Right ventricle myocardium superior (tissue), 1 donor: ENCODE measurements around the gene COG7. TPM values are rescaled to one million over a fixed set of nuclear protein-coding genes. Genes with fewer than 3 reads are reported as not detected.
A peak's percentile ranks its signal among the peaks of the same experiment; 100 is the strongest.
"Not testable (repeated sequence)": the region's sequence is repeated elsewhere in the genome, so short reads cannot be mapped to it uniquely, and the experiment has no call there.

ENCODE experiments used
- ATAC-seq: fragments of 200-7000 bp; cut with Tn5 transposase; one replicate; pipeline ENCODE4 v1.9.1; 2020; ENCODE audit warnings: mild to moderate bottlenecking; ENCODE audit not compliant: poor library complexity
- DNase-seq: peaks from one replicate; pipeline ENCODE4 v3.0.0-alpha.2; 2020
- intact Hi-C: fragments of 100-400 bp; cut with DNase I; formaldehyde crosslinking; loops from one replicate; pipeline ENCODE4 v1.11.2; 2022
- total RNA-seq: library from RNA; stranded (reverse); fragmentation: NEBNext Ultra II Directional; extraction: Animal tissue kit (Norgen Biotek cat#: 25700); gene quantifications from one replicate; pipeline ENCODE4 v1.2.1, GENCODE V29; 2021
- donor health status: DM: no; HTN: yes; CAD: no; lungs with severe emphysema.

COG7 gene
- total RNA-seq, 1 donor from 2014 or later, result 11.5 TPM

DNA sequence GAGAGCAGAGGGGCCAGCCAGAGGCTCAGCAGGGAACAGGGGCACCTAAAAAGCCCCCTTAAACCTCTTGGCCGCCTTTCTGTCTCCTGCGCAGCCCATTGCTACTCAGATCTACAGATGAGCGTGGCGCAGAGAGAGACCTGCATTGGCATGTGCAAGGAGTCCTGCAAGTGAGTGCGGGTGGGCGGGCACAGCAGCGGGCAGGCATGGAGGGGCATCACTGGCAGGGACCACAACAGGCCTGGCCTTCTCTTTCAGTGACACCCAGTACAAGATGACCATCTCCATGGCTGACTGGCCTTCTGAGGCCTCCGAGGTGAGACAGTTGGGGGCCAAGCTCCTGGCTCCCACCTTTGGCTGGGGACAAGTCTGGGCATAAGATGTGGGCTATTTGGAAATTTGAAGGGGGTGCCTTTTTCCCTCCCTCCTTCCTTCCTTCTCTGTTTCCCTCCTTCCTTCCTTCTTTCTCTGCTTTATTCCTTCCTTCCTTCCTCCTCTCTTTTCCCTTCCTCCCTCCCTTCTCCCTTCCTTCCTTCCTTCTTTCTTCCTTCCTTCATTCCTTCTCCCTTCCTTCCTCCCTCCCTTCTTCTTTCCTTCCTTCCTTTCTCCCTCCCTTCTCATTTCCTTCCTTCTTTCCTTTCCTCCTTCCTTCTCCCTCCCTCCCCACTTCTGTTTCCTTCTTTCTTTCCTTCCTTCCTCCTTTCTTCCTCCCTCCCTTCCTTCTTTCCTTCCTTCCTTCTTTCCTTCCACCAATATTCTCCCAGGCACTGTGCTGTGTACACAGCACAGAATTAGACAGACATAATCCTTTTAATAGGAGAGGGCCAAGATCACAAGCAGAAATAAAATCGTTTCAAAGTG is 75.7 kb downstream of the COG7 start:
- intact Hi-C loops, result no loop called here
- ATAC-seq (no peak), DNase-seq (no peak)

DNA sequence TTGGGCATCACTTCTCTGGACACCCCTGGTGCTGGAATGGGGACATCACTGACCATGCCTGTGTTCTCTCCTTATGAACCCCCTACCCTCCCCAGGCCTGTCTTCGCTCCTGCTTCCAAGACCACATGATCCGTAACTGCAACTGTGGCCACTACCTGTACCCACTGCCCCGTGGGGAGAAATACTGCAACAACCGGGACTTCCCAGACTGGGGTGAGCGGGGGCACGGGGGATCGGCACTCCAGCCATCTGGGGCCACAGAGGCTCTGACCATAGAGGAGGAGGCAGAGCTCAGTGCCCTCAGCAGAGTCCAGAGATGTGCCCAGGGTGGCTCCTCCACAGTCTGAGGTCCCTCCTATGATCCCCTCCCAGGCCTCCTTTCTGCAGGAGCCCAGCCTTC is 77.3 kb downstream of the COG7 start:
- no peak for ATAC-seq
- intact Hi-C loops, result no loop called here
- no peak for DNase-seq

DNA sequence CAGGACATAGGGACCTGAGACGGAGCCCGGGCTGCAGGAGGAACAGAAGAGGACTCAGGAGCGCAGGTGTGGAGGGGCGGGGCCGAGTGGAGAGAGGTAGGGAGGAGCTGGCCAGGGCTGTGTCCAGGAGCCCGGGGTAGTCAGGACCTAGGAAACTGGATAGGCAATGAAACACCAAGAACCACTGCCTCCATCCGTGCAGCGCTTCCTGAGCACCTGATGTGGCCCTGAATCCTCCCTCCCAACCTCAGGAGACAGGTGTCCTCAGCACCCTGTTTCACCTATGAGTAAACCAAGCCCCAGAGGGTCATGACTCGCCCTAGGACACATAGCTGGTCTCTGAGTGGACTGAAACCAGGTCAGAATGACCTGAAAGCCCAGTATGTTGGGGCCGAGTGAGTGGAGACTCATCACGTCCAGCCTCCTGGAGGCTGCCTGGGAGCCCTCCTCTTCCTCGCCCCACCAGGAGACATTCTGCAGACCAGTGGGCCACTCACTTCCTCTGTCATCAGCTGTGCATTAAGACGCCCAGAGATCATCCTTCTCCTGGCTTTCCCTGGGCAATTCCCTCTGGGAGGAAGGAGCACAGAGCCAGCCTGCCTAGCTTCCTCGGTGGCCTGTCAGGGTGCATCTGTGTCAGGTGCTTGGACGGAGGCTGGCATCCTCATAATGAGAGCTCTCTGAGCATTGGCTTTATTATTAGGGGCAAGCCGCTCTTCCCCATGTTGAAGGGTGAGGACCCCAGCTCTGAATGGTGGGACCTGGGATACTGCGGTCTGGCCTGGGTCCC is 78.1 kb downstream of the COG7 start:
- intact Hi-C loops, result no loop called here
- no peak for DNase-seq
- ATAC-seq, result no peak

DNA sequence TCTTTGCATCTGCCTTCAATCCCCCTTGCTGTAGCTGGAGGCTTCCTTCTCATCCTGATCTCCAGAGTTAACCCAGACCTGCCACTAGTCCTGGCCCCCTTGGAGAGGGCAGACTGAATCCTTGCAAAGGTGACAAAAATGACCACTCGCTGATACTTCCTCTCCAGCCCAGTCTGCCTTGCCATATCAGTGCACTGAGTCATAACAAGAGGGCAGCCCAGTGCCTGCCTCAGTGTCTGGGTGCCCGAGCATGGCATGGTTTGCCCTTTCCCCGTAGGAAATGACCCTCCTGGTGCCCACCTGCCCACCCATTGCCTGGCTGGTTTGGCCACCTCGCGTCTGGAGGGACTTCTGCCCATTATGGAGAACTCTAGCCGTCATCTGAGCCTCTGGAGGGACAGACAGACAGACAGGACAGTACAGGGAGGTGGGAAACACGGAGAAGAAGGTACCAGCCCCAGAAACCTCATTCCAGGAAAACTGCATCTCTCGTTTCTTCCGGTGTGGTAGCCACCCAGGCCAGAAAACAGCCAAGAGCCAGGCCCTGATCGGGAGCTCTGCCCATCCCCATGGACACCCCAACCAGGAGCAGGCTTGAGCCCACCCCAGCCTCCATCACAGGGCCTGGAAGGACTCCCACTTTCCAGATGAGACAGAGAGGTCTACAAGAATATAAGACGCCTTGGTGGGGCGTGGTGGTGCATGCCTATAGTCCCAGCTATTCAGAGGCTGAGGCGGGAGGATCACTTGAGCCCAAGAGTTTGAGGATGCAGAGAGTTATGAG is 79.4 kb downstream of the COG7 start:
- DNase-seq (no peak), ATAC-seq (no peak)
- intact Hi-C loops, result no loop called here

DNA sequence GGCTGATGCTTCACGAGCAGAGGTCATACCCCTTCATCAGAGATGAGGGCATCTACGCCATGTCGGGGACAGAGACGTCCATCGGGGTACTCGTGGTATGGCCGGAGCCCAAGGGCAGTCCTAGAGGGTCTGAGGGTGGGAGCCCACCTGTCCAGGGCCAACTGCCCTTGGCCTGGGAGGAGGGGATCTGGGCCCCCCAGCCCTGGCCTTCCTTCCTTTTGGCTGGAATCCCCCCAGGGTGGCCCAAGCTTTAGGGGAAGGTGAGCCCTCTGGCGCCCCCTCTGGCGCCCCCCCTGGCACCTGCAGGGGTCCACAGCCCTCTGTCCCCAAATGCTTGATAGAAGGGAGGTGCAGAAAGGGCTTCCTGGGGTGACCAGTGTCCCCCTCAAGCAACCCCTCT is 81.6 kb downstream of the COG7 start:
- intact Hi-C loops, result no loop called here
- no peak for ATAC-seq

DNA sequence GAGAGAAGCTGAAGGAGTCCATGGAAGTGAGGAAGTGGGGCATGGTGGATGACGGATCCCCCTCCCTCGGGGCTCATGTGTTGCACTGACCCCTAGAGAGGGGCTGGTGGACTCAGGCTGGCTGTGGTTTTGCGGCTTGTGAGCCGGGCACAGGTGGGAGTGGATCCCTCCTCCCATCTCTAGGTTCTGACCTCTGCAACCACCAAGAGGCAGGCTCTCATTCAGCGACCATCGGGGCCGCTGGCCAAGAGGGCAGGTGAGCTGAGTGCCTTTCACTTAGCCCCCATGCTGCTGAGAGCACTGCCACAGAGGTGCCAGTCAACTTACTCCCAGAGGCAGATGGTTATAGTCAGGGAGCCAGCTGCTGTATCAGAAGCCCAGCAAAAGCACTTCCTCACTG is 83.6 kb downstream of the COG7 start:
- intact Hi-C loops, result no loop called here
- ATAC-seq (no peak), DNase-seq (no peak)

More for the DNA sequence above, 81.6 kb downstream of the COG7 start:
- no peak for DNase-seq

DNA sequence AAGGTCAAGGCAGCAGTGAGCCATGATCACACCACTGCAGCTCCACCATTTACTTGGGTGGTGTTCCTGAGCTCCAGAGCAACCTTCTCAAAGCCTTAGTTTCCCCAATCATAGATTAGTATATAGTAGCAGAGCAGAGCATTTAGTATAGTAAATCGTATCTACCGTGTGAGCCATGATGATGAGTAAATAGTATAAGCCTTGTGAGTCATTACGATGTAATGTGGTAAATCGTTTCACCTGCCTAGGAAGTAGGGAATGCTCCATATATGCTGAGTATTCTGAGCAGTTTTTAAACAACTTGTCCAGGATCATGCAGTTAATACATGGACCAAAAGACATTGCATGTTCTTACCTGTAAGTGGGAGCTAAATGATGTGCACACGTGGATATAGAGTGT is 84.5 kb downstream of the COG7 start:
- DNase-seq (no peak), ATAC-seq (no peak)
- intact Hi-C loops, result no loop called here

DNA sequence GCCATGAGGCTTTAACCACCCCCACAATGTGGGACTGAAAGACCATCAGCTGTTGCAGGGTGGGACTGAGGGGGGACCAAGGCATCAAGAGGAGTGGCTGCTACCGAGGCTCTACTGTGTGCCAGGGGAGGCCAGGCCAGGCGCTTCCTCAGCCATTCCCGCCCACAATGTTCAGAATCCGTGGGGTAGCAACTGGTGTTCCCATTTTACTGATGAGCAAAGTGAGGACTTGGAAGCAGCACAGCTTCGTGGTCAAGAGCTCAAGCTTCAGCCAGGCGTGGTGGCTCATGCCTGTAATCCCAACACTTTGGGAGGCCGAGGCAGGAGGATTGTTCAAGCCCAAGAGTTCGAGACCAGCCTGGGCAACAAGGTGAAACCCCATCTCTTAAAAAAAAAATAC is 85.0 kb downstream of the COG7 start:
- ATAC-seq (no peak), DNase-seq (no peak)
- intact Hi-C loops, result no loop called here

DNA sequence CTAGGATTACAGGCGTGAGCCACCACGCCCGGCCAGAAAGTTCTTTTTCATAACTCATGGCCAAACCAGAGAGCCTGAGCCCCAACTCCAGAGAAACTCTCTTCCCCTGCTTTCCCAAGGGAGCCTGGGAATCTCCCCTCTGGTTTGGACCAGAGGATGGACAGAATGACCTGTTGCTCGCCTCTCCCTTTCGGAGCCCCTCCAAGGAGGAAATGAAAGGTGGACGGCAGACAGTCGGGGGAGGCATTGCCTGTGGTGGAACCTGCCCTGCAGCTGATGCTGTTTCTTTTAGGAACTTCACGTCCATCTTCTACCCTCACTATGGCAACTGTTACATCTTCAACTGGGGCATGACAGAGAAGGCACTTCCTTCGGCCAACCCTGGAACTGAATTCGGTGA is 85.4 kb downstream of the COG7 start:
- ATAC-seq, result no peak

DNA sequence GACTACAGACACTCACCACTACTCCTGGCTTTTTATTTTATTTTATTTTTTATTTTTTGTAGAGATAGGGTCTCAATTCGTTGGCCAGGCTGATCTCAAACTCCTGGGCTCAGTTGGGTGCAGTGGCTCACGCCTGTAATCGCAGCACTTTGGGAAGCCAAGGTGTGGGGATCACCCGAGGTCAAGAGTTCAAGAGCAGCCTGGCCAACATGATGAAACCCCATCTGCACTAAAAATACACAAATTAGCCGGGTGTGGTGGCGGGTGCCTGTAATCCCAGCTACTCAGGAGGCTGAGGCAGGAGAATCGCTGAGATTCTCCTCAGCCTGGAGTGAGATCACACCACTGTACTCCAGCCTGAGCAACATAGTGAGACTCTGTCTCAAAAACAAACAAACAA is 86.6 kb downstream of the COG7 start:
- DNase-seq, intact Hi-C loops, ATAC-seq: not testable (repeated sequence)

More for the DNA sequence above, 85.4 kb downstream of the COG7 start:
- no peak for DNase-seq
- intact Hi-C loops, result no loop called here

DNA sequence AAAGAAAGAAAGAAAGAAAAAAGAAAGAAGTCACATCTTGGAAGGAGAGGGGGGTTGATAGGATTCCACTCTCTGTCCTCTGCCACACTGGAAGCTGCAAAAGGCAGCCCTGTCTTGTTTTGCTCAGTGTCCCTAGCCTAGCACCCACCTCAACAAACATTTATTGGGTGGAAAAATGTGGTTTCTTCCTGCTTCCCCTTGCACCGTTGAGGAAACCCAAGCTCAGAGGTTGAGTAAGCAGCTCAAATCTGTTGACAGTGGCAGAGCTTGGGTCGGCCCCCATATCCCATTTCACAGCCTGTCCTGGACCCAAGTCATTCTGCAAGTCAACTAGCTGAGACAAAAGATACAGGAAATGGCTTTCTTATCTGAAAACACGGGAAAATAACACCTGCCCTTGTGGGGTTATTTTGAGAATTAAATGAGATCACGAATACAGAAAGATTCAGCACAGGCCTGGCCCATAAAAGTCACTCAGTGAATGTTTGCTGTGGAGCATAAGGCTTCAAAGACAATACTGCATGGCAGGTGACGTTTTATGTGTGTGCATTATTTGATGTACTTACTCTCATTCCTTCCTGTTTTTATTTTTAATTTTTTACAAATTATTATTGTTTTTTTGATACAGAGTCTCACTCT is 87.3 kb downstream of the COG7 start:
- DNase-seq, result no peak
- intact Hi-C loops, result no loop called here
- no peak for ATAC-seq

DNA sequence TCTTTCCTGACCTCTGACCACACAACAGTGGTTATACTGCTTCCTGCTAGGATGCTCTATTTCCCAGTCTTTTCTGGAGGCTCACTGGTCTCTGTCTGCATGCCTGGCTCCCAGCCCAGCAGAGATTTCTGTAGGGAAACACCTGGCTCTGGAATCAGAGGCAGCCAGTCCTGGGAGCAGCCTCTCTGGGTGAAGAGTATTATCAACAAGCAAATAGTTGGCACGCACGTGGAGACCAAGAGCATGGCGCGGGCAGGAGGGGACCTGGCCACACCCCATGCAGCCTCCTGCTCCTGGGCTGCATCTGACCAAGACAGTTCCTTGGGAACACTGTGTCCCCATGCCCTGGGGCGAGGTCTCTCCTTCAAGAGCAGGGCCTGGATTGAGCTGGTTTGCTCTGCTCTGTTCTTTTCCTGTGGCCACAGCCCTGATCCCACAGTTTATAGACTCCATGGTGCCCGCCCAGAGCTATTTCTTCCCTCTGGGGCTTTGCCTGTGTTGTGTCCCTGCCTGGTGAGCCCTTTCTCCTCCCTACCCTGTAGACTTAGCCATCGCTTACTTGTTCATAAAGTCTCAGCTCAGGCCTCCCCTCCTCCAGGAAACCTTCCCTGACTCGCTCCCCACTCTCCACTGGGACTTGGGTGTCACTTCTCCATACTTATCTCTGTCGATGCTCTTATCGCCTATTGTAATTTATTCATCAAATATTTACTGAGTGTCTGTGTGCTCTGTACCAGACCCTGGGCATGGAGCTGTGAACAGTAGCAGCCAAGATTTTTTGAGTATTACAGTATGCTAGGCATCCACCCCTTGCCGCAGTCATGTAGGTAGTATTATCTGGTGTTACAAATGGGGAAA is 90.3 kb downstream of the COG7 start:
- peak; percentile 79 for ATAC-seq
- intact Hi-C loops, result no loop called here
- no peak for DNase-seq

DNA sequence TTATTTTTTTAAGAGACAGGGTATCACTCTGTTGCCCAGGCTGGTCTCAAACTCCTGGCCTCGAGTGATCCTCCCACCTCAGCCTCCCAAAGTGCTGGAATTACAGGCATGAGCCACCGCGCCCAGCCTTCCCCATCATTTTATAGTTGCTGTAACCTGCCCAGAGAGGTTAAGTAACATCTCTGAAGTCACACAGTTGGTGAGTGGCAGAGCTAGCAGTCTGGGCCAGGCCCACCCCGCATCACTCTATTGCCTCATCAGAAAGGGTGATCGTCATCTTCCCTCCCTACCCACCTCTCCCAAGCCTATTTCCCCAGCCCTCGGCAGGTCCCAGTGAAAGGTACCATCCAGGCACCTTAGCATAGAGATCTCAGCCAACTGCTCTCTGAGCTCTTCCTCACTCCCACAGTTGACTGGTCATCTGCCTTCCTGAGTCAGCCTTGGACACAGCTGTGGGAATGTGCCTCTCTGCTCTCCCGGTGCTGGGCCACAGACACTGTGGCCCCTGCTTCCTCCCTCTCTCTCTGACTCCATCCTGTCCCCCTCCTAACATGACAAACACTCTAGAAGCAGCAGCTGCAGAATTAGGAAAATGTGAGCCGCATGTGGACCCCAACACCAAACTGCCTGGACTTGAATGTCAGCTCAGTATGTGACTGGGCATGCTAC is 93.8 kb downstream of the COG7 start:
- intact Hi-C loops, result no loop called here
- no peak for DNase-seq
- no peak for ATAC-seq

DNA sequence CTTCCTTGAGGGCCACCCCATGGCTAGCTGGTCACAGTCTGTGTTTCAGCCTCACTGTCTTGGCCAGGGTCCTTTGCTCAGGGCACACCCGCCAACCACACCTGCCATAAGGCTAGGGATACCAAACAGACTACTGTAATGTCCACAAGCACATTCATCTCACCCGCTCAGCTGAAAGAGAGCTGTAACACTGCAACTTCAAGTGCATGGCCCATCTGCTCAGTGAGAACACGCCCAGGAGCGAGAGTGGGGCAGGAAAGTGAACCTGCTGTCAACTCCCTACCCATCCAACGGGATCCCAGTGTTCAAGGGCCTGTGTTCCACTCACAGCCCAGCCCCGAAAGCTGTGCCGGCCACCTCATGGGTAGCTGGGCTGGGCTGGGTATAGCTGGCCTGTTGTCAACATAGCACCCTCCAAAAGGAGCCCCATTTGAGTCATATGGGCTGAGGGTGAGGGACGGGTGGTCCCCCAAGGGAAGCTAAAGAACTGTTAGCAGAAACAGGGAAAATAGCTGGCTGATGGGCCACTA is 95.2 kb downstream of the COG7 start:
- ATAC-seq, result no peak
- intact Hi-C loops, result no loop called here
- no peak for DNase-seq

DNA sequence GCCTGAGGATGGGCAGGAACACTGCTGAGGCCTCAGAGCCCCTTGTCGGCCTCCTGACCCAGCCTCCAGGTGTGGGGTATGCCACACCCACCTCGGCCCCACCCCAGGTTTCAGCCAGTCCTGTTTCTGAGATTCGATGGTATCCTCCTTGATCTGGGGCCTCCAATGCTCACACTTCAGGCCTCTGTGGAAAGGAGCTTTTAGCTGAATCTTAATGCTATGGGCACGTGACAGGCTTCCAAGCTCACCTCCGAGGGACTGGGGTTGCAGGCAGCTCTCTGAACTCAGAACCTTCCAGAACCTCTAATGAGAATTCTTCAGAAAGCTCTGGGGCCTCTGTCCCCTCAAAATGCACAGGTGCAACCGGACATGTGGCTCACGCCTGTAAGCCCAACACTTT is 96.0 kb downstream of the COG7 start:
- intact Hi-C loops, result no loop called here
- DNase-seq (no peak), ATAC-seq (no peak)

DNA sequence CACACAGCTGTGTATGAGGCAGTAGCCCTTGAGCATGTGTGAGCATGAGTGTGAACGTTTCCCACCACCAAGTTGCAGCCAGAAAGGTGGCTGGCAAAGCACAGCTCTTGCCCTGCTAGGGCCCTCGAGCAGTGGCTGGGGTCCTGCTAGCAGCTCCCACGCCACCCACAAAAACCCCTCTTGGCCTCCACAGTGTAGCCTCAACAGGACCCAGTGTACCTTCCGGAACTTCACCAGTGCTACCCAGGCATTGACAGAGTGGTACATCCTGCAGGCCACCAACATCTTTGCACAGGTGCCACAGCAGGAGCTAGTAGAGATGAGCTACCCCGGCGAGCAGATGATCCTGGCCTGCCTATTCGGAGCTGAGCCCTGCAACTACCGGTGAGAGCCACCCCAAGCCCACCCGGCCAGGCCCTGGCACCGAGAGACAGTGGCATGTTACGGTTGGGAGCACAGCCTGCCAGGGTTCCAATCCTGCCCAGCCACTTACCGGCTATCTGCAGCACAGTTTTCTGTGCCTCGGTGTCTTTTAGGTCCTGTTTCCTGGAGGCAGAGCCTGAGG is 97.8 kb downstream of the COG7 start:
- intact Hi-C loops, result no loop called here
- no peak for ATAC-seq

DNA sequence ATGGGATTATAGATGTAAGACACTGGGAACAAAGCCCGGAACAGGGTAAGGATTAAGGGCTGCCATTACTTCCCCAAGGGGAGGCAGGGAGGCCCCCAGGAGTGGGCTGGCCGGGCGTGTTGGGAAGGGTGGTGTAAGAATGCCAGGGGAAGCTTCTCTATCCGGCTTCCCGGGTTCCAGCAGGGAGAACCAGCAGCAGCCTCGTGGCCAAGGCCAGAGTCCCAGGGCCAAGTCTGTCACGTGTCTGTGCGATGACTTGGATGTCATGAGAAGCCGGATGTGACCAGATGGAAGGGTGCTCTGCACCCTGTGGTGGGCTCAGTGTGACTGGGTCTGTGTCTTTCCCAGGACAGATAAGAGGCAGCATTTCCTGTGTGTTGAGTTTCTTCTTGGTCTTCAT is 98.7 kb downstream of the COG7 start:
- intact Hi-C loops, result no loop called here
- ATAC-seq (no peak), DNase-seq (no peak)

More for the DNA sequence above, 97.8 kb downstream of the COG7 start:
- no peak for DNase-seq
